ENCODE results near the gene LATS1.

DNA sequence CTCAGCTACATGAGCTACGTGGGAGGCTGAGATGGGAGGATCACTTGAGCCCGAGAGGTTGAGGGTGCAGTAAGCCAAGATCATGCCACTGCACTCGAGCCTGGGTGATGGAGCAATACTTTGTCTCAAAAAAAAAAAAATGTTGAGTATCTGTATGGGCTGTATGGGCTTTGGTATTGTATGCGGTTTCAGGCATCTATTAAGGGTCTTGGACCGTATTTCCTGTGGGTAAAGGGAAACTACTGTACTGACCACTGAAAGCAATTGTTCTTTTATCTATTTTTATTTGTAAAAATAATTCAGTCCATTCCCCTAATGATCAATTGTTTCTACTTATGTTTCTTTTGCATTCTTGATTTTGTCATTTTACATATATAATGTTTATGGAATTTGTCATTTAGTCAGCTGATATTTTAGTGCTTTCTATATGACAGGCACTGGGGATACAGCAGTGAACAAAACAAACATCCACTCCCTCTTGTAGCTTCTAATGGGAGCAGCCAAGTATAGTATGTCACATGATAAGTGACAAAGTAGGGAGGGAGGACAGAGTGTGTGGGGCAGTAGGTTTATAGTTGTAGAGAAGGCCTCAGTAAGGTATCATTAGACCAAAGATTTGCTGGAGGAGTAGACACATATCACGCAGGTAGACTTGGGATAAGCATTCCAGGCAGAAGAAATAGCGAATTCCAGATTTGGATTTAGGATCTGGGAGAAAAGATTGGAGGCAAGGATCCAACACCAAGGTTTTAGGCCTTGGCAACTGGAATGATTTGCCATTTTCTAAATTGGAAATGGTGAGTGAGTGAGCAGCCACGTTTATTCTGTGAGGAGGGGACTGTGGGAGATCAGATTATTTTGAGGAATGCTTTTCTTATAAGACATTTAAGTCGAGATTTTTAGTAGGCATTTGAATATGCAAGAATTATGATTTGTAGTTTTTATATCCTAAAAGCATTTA, 37.7 kb upstream of the LATS1 start:
- TF ChIP-seq NR2F2 (IDR thresholded peaks at IDR 0.05) (no peak), SP1 (IDR thresholded peaks at IDR 0.05) (no peak), RXRA (IDR thresholded peaks at IDR 0.05) (no peak), RAD21 (IDR thresholded peaks at IDR 0.05) (no peak), JUND (IDR thresholded peaks at IDR 0.05) (no peak), YY1 (IDR thresholded peaks at IDR 0.05) (no peak), TAF1 (conservative IDR thresholded peaks at IDR 0.05) (no peak), FOXA2 (IDR thresholded peaks at IDR 0.05) (no peak), EGR1 (IDR thresholded peaks at IDR 0.05; ENCODE audit: low read depth in 2 of 2) (no peak)
- TF ChIP-seq, protein P1, sequence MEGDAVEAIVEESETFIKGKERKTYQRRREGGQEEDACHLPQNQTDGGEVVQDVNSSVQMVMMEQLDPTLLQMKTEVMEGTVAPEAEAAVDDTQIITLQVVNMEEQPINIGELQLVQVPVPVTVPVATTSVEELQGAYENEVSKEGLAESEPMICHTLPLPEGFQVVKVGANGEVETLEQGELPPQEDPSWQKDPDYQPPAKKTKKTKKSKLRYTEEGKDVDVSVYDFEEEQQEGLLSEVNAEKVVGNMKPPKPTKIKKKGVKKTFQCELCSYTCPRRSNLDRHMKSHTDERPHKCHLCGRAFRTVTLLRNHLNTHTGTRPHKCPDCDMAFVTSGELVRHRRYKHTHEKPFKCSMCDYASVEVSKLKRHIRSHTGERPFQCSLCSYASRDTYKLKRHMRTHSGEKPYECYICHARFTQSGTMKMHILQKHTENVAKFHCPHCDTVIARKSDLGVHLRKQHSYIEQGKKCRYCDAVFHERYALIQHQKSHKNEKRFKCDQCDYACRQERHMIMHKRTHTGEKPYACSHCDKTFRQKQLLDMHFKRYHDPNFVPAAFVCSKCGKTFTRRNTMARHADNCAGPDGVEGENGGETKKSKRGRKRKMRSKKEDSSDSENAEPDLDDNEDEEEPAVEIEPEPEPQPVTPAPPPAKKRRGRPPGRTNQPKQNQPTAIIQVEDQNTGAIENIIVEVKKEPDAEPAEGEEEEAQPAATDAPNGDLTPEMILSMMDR (IDR thresholded peaks at IDR 0.05; ENCODE audit: low read depth, low read length, missing input control) = no peak
- TF ChIP-seq, protein P2, sequence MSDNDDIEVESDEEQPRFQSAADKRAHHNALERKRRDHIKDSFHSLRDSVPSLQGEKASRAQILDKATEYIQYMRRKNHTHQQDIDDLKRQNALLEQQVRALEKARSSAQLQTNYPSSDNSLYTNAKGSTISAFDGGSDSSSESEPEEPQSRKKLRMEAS (IDR thresholded peaks at IDR 0.05) = no peak
- TF ChIP-seq, protein P3, sequence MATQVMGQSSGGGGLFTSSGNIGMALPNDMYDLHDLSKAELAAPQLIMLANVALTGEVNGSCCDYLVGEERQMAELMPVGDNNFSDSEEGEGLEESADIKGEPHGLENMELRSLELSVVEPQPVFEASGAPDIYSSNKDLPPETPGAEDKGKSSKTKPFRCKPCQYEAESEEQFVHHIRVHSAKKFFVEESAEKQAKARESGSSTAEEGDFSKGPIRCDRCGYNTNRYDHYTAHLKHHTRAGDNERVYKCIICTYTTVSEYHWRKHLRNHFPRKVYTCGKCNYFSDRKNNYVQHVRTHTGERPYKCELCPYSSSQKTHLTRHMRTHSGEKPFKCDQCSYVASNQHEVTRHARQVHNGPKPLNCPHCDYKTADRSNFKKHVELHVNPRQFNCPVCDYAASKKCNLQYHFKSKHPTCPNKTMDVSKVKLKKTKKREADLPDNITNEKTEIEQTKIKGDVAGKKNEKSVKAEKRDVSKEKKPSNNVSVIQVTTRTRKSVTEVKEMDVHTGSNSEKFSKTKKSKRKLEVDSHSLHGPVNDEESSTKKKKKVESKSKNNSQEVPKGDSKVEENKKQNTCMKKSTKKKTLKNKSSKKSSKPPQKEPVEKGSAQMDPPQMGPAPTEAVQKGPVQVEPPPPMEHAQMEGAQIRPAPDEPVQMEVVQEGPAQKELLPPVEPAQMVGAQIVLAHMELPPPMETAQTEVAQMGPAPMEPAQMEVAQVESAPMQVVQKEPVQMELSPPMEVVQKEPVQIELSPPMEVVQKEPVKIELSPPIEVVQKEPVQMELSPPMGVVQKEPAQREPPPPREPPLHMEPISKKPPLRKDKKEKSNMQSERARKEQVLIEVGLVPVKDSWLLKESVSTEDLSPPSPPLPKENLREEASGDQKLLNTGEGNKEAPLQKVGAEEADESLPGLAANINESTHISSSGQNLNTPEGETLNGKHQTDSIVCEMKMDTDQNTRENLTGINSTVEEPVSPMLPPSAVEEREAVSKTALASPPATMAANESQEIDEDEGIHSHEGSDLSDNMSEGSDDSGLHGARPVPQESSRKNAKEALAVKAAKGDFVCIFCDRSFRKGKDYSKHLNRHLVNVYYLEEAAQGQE (IDR thresholded peaks at IDR 0.05) = no peak
- TF ChIP-seq, protein P4, sequence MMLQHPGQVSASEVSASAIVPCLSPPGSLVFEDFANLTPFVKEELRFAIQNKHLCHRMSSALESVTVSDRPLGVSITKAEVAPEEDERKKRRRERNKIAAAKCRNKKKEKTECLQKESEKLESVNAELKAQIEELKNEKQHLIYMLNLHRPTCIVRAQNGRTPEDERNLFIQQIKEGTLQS (IDR thresholded peaks at IDR 0.05) = no peak
